ENCODE results near the gene ECT2L. TPM values are rescaled to one million over a fixed set of nuclear protein-coding genes. Genes with fewer than 3 reads are reported as not detected.

ECT2L gene
- total and polyA plus RNA-seq, 2 of the 13 experiments (the other 11 are each of a cell fraction or from before 2014, with no cell fraction given): 0.12 TPM; not detected in 1

DNA sequence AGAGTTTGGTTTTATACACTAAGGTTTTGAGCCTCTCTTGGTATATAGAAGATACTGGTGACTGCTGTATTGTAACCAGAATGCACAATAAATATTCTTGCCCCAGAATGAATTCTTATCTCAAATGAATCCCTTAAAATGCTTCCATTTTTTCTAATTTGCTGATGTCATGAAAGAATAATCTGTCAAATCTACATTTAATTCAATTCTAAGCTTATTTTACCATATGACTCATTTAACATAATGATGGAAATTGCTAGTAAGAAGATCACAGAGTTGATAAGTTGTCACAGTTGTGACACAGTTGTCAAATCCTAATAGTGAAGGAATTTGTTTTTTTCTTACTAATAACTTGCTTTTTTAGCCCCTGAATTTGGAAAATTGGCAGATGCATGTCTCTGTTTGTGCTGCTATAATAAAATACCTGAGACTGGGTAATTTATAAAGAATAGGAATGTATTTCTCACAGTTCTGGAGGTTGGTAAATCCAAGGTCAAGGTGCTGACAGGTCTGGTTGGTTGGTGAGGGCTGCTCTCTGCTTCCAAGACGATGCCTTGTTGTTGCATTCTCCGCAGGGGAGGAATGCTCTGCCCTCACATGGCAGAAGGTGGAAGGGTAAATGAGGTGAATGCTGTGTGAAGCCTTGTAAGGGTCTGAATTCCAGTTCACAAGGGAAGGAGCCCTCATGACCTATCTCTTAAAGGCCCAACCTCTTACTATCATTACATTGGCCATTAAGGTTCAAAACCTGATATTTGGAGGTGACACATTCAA lies 4.7 kb downstream of the ECT2L start:
- no peaks in the 10 kb centered on the region for H3K36me3 ChIP-seq (replicated peaks in 1 of 2; ENCODE audit: control insufficient read depth in 1 of 2, insufficient read depth in 2 of 2, low read length in 2 of 2)
- FAIRE-seq (no peak), DNase-seq (ENCODE audit: low spot score) (no peak), ATAC-seq (no peak; the same call in 2 of the 3 replicates)
- 44% methylated on average over 2 of the region's 2 CpGs for WGBS (ENCODE audit: low lambda C conversion rate)
- no peaks in the 10 kb centered on the region for H3K4me1 ChIP-seq (ENCODE audit: insufficient read depth, low read length)
- in situ Hi-C loops (cut with HindIII; ENCODE audit: extremely low pct_ligation_motif_present, low pct_unique_long_range_greater_than_20kb) (no loop called here), intact Hi-C loops (cut with micrococcal nuclease; ENCODE audit: unreplicated experiment) (no loop called here)
- H3K27me3 ChIP-seq (ENCODE audit: control insufficient read depth in 1 of 2, insufficient read depth in 2 of 2, low read length in 2 of 2): no peaks in the 10 kb centered on the region
- H3K79me2 ChIP-seq (ENCODE audit: insufficient read depth, low read length): no peaks in the 10 kb centered on the region
- ChIA-PET CTCF (ENCODE audit: low intra/inter-chr PET ratio, low total read pairs) (no interaction called here), POLR2A (no interaction called here)
- H3K27ac ChIP-seq (ENCODE audit: extremely low read length, insufficient read depth, low read length): no peak overlapping the region
- H4K20me1 ChIP-seq (ENCODE audit: insufficient read depth, low read length): no peaks in the 10 kb centered on the region
- H3K9me3 ChIP-seq (ENCODE audit: low read length): no peaks in the 10 kb centered on the region
- no TSS peak for BruUV-seq (replicated peaks)
- no peak overlapping the region for H2AFZ ChIP-seq (ENCODE audit: low read length)
- H3K4me2 ChIP-seq (ENCODE audit: low read depth, low read length): no peak overlapping the region
- no peak overlapping the region for H3K9ac ChIP-seq (ENCODE audit: insufficient read depth, low read depth, low read length)
- no peak overlapping the region for H3K4me3 ChIP-seq (replicated peaks in 1 of 3; ENCODE audit: insufficient read depth in 1 of 3, low read depth in 2 of 3, low read length in 3 of 3)
- TF ChIP-seq ZFP1 (CRISPR knock-in tag; IDR thresholded peaks at IDR 0.05) (no peak), FOXM1 (CRISPR knock-in tag; IDR thresholded peaks at IDR 0.05) (no peak), POLR2AphosphoS5 (IDR thresholded peaks at IDR 0.05; ENCODE audit: low read depth, low read length) (no peak), CBX1 (IDR thresholded peaks at IDR 0.05; ENCODE audit: low read depth) (no peak)
- TF ChIP-seq, protein P1, sequence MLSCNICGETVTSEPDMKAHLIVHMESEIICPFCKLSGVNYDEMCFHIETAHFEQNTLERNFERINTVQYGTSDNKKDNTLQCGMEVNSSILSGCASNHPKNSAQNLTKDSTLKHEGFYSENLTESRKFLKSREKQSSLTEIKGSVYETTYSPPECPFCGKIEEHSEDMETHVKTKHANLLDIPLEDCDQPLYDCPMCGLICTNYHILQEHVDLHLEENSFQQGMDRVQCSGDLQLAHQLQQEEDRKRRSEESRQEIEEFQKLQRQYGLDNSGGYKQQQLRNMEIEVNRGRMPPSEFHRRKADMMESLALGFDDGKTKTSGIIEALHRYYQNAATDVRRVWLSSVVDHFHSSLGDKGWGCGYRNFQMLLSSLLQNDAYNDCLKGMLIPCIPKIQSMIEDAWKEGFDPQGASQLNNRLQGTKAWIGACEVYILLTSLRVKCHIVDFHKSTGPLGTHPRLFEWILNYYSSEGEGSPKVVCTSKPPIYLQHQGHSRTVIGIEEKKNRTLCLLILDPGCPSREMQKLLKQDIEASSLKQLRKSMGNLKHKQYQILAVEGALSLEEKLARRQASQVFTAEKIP (CRISPR knock-in tag; IDR thresholded peaks at IDR 0.05; ENCODE audit: borderline replicate concordance): no peak
- TF ChIP-seq, protein P2, sequence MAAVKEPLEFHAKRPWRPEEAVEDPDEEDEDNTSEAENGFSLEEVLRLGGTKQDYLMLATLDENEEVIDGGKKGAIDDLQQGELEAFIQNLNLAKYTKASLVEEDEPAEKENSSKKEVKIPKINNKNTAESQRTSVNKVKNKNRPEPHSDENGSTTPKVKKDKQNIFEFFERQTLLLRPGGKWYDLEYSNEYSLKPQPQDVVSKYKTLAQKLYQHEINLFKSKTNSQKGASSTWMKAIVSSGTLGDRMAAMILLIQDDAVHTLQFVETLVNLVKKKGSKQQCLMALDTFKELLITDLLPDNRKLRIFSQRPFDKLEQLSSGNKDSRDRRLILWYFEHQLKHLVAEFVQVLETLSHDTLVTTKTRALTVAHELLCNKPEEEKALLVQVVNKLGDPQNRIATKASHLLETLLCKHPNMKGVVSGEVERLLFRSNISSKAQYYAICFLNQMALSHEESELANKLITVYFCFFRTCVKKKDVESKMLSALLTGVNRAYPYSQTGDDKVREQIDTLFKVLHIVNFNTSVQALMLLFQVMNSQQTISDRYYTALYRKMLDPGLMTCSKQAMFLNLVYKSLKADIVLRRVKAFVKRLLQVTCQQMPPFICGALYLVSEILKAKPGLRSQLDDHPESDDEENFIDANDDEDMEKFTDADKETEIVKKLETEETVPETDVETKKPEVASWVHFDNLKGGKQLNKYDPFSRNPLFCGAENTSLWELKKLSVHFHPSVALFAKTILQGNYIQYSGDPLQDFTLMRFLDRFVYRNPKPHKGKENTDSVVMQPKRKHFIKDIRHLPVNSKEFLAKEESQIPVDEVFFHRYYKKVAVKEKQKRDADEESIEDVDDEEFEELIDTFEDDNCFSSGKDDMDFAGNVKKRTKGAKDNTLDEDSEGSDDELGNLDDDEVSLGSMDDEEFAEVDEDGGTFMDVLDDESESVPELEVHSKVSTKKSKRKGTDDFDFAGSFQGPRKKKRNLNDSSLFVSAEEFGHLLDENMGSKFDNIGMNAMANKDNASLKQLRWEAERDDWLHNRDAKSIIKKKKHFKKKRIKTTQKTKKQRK (IDR thresholded peaks at IDR 0.05; ENCODE audit: low read length): no peak
- TF ChIP-seq, protein P3, sequence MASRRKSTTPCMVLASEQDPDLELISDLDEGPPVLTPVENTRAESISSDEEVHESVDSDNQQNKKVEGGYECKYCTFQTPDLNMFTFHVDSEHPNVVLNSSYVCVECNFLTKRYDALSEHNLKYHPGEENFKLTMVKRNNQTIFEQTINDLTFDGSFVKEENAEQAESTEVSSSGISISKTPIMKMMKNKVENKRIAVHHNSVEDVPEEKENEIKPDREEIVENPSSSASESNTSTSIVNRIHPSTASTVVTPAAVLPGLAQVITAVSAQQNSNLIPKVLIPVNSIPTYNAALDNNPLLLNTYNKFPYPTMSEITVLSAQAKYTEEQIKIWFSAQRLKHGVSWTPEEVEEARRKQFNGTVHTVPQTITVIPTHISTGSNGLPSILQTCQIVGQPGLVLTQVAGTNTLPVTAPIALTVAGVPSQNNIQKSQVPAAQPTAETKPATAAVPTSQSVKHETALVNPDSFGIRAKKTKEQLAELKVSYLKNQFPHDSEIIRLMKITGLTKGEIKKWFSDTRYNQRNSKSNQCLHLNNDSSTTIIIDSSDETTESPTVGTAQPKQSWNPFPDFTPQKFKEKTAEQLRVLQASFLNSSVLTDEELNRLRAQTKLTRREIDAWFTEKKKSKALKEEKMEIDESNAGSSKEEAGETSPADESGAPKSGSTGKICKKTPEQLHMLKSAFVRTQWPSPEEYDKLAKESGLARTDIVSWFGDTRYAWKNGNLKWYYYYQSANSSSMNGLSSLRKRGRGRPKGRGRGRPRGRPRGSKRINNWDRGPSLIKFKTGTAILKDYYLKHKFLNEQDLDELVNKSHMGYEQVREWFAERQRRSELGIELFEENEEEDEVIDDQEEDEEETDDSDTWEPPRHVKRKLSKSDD (CRISPR knock-in tag; IDR thresholded peaks at IDR 0.05; ENCODE audit: low read depth): no peak
- TF ChIP-seq, protein P4, sequence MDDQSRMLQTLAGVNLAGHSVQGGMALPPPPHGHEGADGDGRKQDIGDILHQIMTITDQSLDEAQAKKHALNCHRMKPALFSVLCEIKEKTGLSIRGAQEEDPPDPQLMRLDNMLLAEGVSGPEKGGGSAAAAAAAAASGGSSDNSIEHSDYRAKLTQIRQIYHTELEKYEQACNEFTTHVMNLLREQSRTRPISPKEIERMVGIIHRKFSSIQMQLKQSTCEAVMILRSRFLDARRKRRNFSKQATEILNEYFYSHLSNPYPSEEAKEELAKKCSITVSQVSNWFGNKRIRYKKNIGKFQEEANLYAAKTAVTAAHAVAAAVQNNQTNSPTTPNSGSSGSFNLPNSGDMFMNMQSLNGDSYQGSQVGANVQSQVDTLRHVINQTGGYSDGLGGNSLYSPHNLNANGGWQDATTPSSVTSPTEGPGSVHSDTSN (CRISPR knock-in tag; IDR thresholded peaks at IDR 0.05; ENCODE audit: borderline replicate concordance): no peak
